ENCODE results near the gene LSAMP. TPM values are rescaled to one million over a fixed set of nuclear protein-coding genes. Genes with fewer than 3 reads are reported as not detected.

LSAMP gene
- total and polyA plus RNA-seq, 2 experiments from 2014 or later, result 2.0 to 2.9 TPM

GRCh38 chr3:116291141-116291540 lies 154.1 kb downstream of the LSAMP start (continued):
- no peak for TF ChIP-seq CTCF (conservative IDR thresholded peaks at IDR 0.05; ENCODE audit: low read depth in 2 of 2)

GRCh38 chr3:116288485-116288884 lies 156.8 kb downstream of the LSAMP start:
- DNase-seq (ENCODE audit: low spot score) (no peak), ATAC-seq (no peak)
- Histone ChIP-seq H3K9me2 (ENCODE audit: insufficient read depth) (no peaks in the 10 kb centered on the region), H3K79me2 (replicated peaks; ENCODE audit: insufficient read depth) (no peaks in the 10 kb centered on the region), H3K4me3 (no peak overlapping the region), H3K27ac (ENCODE audit: low read depth) (no peak overlapping the region), H4K20me1 (replicated peaks; ENCODE audit: insufficient read depth) (no peaks in the 10 kb centered on the region), H3K36me3 (ENCODE audit: insufficient read depth) (no peaks in the 10 kb centered on the region), H3K4me1 (ENCODE audit: insufficient read depth) (peaks cover 9% of the 10 kb centered on the region), H3F3A (replicated peaks; ENCODE audit: low read depth) (no peaks in the 10 kb centered on the region), H3K4me2 (no peak overlapping the region), H2AFZ (no peak overlapping the region), H3K27me3 (ENCODE audit: insufficient read depth) (no peaks in the 10 kb centered on the region)
- H3K27me3 Mint-ChIP-seq (ENCODE audit: insufficient read depth, low read depth, poor library complexity), result peaks cover 2% of the 10 kb centered on the region
- no peak overlapping the region for H3K27ac Mint-ChIP-seq
- H3K4me3 Mint-ChIP-seq, result no peak overlapping the region
- H3K36me3 Mint-ChIP-seq (ENCODE audit: low read depth), result no peaks in the 10 kb centered on the region
- peaks cover 19% of the 10 kb centered on the region for H3K4me1 Mint-ChIP-seq
- H3K9me3 Mint-ChIP-seq, result no peaks in the 10 kb centered on the region
- TF ChIP-seq CREB1 (CRISPR knock-in tag; IDR thresholded peaks at IDR 0.05; ENCODE audit: low read depth) (no peak), EZH2phosphoT487 (IDR thresholded peaks at IDR 0.05; ENCODE audit: unreplicated experiment) (no peak), ETS1 (IDR thresholded peaks at IDR 0.05) (no peak), CTCF (conservative IDR thresholded peaks at IDR 0.05; ENCODE audit: low read depth in 2 of 2) (no peak), JUNB (IDR thresholded peaks at IDR 0.05; ENCODE audit: unreplicated experiment) (no peak), ZNF114 (CRISPR knock-in tag; IDR thresholded peaks at IDR 0.05) (no peak), EZH2 (IDR thresholded peaks at IDR 0.05; ENCODE audit: low read depth, unreplicated experiment) (no peak), REST (IDR thresholded peaks at IDR 0.05; ENCODE audit: unreplicated experiment) (no peak), STAT1 (IDR thresholded peaks at IDR 0.05; ENCODE audit: unreplicated experiment) (no peak)
- TF ChIP-seq, protein P1, sequence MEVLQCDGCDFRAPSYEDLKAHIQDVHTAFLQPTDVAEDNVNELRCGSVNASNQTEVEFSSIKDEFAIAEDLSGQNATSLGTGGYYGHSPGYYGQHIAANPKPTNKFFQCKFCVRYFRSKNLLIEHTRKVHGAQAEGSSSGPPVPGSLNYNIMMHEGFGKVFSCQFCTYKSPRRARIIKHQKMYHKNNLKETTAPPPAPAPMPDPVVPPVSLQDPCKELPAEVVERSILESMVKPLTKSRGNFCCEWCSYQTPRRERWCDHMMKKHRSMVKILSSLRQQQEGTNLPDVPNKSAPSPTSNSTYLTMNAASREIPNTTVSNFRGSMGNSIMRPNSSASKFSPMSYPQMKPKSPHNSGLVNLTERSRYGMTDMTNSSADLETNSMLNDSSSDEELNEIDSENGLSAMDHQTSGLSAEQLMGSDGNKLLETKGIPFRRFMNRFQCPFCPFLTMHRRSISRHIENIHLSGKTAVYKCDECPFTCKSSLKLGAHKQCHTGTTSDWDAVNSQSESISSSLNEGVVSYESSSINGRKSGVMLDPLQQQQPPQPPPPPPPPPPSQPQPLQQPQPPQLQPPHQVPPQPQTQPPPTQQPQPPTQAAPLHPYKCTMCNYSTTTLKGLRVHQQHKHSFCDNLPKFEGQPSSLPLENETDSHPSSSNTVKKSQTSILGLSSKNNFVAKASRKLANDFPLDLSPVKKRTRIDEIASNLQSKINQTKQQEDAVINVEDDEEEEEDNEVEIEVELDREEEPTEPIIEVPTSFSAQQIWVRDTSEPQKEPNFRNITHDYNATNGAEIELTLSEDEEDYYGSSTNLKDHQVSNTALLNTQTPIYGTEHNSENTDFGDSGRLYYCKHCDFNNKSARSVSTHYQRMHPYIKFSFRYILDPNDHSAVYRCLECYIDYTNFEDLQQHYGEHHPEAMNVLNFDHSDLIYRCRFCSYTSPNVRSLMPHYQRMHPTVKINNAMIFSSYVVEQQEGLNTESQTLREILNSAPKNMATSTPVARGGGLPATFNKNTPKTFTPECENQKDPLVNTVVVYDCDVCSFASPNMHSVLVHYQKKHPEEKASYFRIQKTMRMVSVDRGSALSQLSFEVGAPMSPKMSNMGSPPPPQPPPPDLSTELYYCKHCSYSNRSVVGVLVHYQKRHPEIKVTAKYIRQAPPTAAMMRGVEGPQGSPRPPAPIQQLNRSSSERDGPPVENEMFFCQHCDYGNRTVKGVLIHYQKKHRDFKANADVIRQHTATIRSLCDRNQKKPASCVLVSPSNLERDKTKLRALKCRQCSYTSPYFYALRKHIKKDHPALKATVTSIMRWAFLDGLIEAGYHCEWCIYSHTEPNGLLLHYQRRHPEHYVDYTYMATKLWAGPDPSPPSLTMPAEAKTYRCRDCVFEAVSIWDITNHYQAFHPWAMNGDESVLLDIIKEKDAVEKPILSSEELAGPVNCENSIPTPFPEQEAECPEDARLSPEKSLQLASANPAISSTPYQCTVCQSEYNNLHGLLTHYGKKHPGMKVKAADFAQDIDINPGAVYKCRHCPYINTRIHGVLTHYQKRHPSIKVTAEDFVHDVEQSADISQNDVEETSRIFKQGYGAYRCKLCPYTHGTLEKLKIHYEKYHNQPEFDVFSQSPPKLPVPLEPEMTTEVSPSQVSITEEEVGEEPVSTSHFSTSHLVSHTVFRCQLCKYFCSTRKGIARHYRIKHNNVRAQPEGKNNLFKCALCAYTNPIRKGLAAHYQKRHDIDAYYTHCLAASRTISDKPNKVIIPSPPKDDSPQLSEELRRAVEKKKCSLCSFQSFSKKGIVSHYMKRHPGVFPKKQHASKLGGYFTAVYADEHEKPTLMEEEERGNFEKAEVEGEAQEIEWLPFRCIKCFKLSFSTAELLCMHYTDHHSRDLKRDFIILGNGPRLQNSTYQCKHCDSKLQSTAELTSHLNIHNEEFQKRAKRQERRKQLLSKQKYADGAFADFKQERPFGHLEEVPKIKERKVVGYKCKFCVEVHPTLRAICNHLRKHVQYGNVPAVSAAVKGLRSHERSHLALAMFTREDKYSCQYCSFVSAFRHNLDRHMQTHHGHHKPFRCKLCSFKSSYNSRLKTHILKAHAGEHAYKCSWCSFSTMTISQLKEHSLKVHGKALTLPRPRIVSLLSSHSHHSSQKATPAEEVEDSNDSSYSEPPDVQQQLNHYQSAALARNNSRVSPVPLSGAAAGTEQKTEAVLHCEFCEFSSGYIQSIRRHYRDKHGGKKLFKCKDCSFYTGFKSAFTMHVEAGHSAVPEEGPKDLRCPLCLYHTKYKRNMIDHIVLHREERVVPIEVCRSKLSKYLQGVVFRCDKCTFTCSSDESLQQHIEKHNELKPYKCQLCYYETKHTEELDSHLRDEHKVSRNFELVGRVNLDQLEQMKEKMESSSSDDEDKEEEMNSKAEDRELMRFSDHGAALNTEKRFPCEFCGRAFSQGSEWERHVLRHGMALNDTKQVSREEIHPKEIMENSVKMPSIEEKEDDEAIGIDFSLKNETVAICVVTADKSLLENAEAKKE (CRISPR knock-in tag; IDR thresholded peaks at IDR 0.05), result no peak
